ENCODE data around the gene UBE2E2.

UBE2E2 gene

GRCh38 chr3:23303601-23304217 lies 100.6 kb downstream of the UBE2E2 start:
- TF ChIP-seq FOXP2 (optimal IDR thresholded peaks at IDR 0.05; ENCODE audit: borderline replicate concordance, extremely low read depth, extremely low read length, insufficient read depth) (no peak), POLR2AphosphoS5 (IDR thresholded peaks at IDR 0.05; ENCODE audit: low read depth, low read length) (no peak), REST (IDR thresholded peaks at IDR 0.05; ENCODE audit: insufficient read depth in 1 of 2, low read depth in 2 of 2, low read length in 2 of 2) (no peak), SIN3A (IDR thresholded peaks at IDR 0.05; ENCODE audit: borderline replicate concordance, insufficient read depth, low read length) (no peak), TAF1 (IDR thresholded peaks at IDR 0.05; ENCODE audit: borderline replicate concordance, insufficient read depth, low read length) (no peak)

GRCh38 chr3:23304424-23304823 lies 101.3 kb downstream of the UBE2E2 start:
- no peak for TF ChIP-seq REST (IDR thresholded peaks at IDR 0.05; ENCODE audit: insufficient read depth in 1 of 2, low read depth in 2 of 2, low read length in 2 of 2)
- no peak for TF ChIP-seq FOXP2 (optimal IDR thresholded peaks at IDR 0.05; ENCODE audit: borderline replicate concordance, extremely low read depth, extremely low read length, insufficient read depth)
- TF ChIP-seq POLR2AphosphoS5 (IDR thresholded peaks at IDR 0.05; ENCODE audit: low read depth, low read length) = no peak

GRCh38 chr3:23308986-23309625 lies 106.0 kb downstream of the UBE2E2 start:
- TF ChIP-seq REST (IDR thresholded peaks at IDR 0.05; ENCODE audit: insufficient read depth in 1 of 2, low read depth in 2 of 2, low read length in 2 of 2) (no peak), SIN3A (IDR thresholded peaks at IDR 0.05; ENCODE audit: borderline replicate concordance, insufficient read depth, low read length) (no peak), POLR2AphosphoS5 (IDR thresholded peaks at IDR 0.05; ENCODE audit: low read depth, low read length) (no peak), FOXP2 (optimal IDR thresholded peaks at IDR 0.05; ENCODE audit: borderline replicate concordance, extremely low read depth, extremely low read length, insufficient read depth) (no peak), TAF1 (IDR thresholded peaks at IDR 0.05; ENCODE audit: borderline replicate concordance, insufficient read depth, low read length) (no peak)

- TF ChIP-seq TAF1 (IDR thresholded peaks at IDR 0.05; ENCODE audit: borderline replicate concordance, insufficient read depth, low read length) = no peak
- TF ChIP-seq FOXP2 (optimal IDR thresholded peaks at IDR 0.05; ENCODE audit: borderline replicate concordance, extremely low read depth, extremely low read length, insufficient read depth) = no peak
Measured at GRCh38 chr3:23312866-23313265, 109.7 kb downstream of the UBE2E2 start.

GRCh38 chr3:23314981-23315762 lies 112.0 kb downstream of the UBE2E2 start:
- no peak for TF ChIP-seq TAF1 (IDR thresholded peaks at IDR 0.05; ENCODE audit: borderline replicate concordance, insufficient read depth, low read length)
- TF ChIP-seq FOXP2 (optimal IDR thresholded peaks at IDR 0.05; ENCODE audit: borderline replicate concordance, extremely low read depth, extremely low read length, insufficient read depth) = no peak
- no peak for TF ChIP-seq SIN3A (IDR thresholded peaks at IDR 0.05; ENCODE audit: borderline replicate concordance, insufficient read depth, low read length)
- TF ChIP-seq REST (IDR thresholded peaks at IDR 0.05; ENCODE audit: insufficient read depth in 1 of 2, low read depth in 2 of 2, low read length in 2 of 2) = no peak
- no peak for TF ChIP-seq POLR2AphosphoS5 (IDR thresholded peaks at IDR 0.05; ENCODE audit: low read depth, low read length)
